ENCODE data around the gene TMEM9. TPM values are rescaled to one million over a fixed set of nuclear protein-coding genes. Genes with fewer than 3 reads are reported as not detected.

TMEM9 gene
- total and polyA plus RNA-seq, 10 of the 15 experiments (the other 5 are each of a cell fraction or from before 2014, with no cell fraction given), result 7.2 to 46.1 (median 17.3) TPM

GRCh38 chr1:201126832-201127754, 27.2 kb downstream of the TMEM9 start, which contains the start of gene ASCL5 (continued):
- TF ChIP-seq ATF3 (IDR thresholded peaks at IDR 0.05; ENCODE audit: borderline replicate concordance, extremely low read depth, low read depth, low read length), result no peak
- TF ChIP-seq RAD51 (IDR thresholded peaks at IDR 0.05), result no peak
- TF ChIP-seq STAT1 (conservative IDR thresholded peaks at IDR 0.05), result no peak
- no peak for TF ChIP-seq BMI1 (IDR thresholded peaks at IDR 0.05; ENCODE audit: borderline replicate concordance)

- no peak for TF ChIP-seq TBL1XR1 (IDR thresholded peaks at IDR 0.05; ENCODE audit: low read depth, low read length)
- no peak for TF ChIP-seq SP1 (IDR thresholded peaks at IDR 0.05; ENCODE audit: low read depth, low read length)
- no peak for FAIRE-seq
- no peak overlapping the region for H3K27ac ChIP-seq (ENCODE audit: control insufficient read depth, insufficient read depth)
- H3K4me1 ChIP-seq (ENCODE audit: control insufficient read depth, insufficient read depth, low read length), result no peaks in the 10 kb centered on the region
- no peaks in the 10 kb centered on the region for H4K20me1 ChIP-seq (ENCODE audit: control insufficient read depth, insufficient read depth)
- no peaks in the 10 kb centered on the region for H3K9me3 ChIP-seq (replicated peaks; ENCODE audit: control insufficient read depth, insufficient read depth, low read length)
- no peak overlapping the region for H2AFZ ChIP-seq (ENCODE audit: control insufficient read depth, low read depth, low read length)
- no peak for ATAC-seq
- intact Hi-C loops (cut with micrococcal nuclease; ENCODE audit: unreplicated experiment) (no loop called here), in situ Hi-C loops (cut with MboI) (no loop called here)
- no peak overlapping the region for H3K4me3 ChIP-seq
- H3K9ac ChIP-seq (ENCODE audit: control insufficient read depth, insufficient read depth, low read length), result no peak overlapping the region
- DNase-seq (ENCODE audit: low read depth, low spot score), result no peak
- WGBS (ENCODE audit: insufficient coverage, insufficient replicate concordance, low lambda C conversion rate, missing lambda C conversion rate), result 41% methylated on average over 3 of the region's 3 CpGs
- H3K36me3 ChIP-seq (ENCODE audit: control insufficient read depth in 2 of 2, insufficient read depth in 2 of 2, low read length in 1 of 2), result no peaks in the 10 kb centered on the region
- H3K79me2 ChIP-seq (ENCODE audit: control insufficient read depth, insufficient read depth, low read length), result no peaks in the 10 kb centered on the region
- BruUV-seq (replicated peaks), result no TSS peak
- CTCF ChIA-PET, result interaction anchor here (1.1 kb wide), 2 partner anchors 12 to 40 kb away, joined by 3 read pairs; no protein-coding TSS in a partner anchor
- POLR2A ChIA-PET, result no interaction called here
- no peak overlapping the region for H3K4me2 ChIP-seq (ENCODE audit: control insufficient read depth, insufficient read depth)
- SMC1A ChIA-PET (ENCODE audit: uncharacterized antibody, unreplicated experiment), result no interaction called here
- peaks cover 0 to 1% of the 10 kb centered on the region in 2 experiments; a peak in 2 of 4 replicates for H3K27me3 ChIP-seq (replicated peaks in 1 of 2; ENCODE audit: control insufficient read depth in 2 of 2, insufficient read depth in 2 of 2, low read length in 1 of 2)
- RAD21 ChIA-PET (ENCODE audit: unreplicated experiment), result interaction anchor here (0.6 kb wide), 1 partner anchor 13 kb away, joined by 3 read pairs; no protein-coding TSS in a partner anchor
Observed at GRCh38 chr1:201126463-201126831, 27.8 kb downstream of the TMEM9 start.

All from GM12878 (cell line).